Measurements from ENCODE around the gene KIF1B.

DNA sequence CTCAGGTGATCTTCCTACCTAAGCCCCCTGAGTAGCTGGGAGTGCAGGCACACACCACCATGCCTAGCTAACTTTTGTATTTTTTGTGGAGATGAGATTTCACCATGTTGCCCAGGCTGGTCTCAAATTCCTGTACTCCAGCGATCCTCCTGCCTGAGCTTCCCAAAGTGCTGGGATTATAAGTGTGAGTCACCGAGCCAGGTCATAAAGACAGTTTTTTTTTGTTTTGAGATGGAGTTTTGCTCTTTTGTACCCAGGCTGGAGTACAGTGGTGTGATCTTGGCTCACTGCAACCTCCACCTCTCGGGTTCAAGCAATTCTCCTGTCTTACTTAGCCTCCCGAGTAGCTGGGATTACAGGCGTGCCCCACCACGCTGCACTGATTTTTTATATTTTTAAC, 42.1 kb downstream of the KIF1B start:
- TF ChIP-seq, protein P1, sequence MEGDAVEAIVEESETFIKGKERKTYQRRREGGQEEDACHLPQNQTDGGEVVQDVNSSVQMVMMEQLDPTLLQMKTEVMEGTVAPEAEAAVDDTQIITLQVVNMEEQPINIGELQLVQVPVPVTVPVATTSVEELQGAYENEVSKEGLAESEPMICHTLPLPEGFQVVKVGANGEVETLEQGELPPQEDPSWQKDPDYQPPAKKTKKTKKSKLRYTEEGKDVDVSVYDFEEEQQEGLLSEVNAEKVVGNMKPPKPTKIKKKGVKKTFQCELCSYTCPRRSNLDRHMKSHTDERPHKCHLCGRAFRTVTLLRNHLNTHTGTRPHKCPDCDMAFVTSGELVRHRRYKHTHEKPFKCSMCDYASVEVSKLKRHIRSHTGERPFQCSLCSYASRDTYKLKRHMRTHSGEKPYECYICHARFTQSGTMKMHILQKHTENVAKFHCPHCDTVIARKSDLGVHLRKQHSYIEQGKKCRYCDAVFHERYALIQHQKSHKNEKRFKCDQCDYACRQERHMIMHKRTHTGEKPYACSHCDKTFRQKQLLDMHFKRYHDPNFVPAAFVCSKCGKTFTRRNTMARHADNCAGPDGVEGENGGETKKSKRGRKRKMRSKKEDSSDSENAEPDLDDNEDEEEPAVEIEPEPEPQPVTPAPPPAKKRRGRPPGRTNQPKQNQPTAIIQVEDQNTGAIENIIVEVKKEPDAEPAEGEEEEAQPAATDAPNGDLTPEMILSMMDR (IDR thresholded peaks at IDR 0.05), result no peak
- TF ChIP-seq ZFX (IDR thresholded peaks at IDR 0.05; ENCODE audit: borderline replicate concordance), result no peak

Measured in 22Rv1 (cell line).